Measurements from ENCODE around the gene KLRB1. TPM values are rescaled to one million over a fixed set of nuclear protein-coding genes. Genes with fewer than 3 reads are reported as not detected.
"Not testable (repeated sequence)": the region's sequence is repeated elsewhere in the genome, so short reads cannot be mapped to it uniquely, and the experiment has no call there.

The KLRB1 gene
- total RNA-seq, 4 donors from 2014 or later: 1.2 to 5.2 TPM; not detected in 2

DNA sequence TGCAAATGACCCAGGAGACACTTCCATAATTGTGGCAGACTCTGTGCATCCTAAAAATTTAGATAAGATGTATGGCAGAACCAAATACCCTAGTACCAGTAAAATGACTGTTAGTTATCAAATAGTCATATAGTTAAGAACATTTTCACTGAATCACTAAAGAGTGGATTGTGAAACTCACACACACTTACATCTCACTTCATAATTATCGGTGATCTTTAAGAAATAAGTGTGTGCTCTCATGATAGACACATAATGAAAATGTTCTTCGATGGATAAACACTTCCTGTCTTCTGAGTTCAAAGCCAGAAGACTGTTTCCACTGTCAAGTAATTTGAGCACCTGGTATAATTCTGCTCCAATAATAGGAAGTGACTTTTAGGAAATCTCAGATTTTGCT is 19.1 kb upstream of the KLRB1 start:
- H3K4me3 ChIP-seq: no peak overlapping the region
- no peak overlapping the region for H3K27ac ChIP-seq
- no peaks in the 10 kb centered on the region for H3K4me1 ChIP-seq
- H3K27me3 ChIP-seq: no peaks in the 10 kb centered on the region
- DNase-seq: no peak
- WGBS, 2 donors (ENCODE audit: low coverage in 1 of 2): 68 to 69% methylated on average over 2 of the region's 2 CpGs
- intact Hi-C loops (cut with DNase I; ENCODE audit: low total_unique reads) (no loop called here), in situ Hi-C loops (cut with MboI; ENCODE audit: low pct_ligation_motif_present in 1 of 4, low pct_unique_long_range_greater_than_20kb in 1 of 4, low sequenced_read_pairs in 3 of 4) (no loop called here)
- TF ChIP-seq POLR2A (IDR thresholded peaks at IDR 0.05) (no peak), EP300 (IDR thresholded peaks at IDR 0.05; ENCODE audit: low read depth) (no peak), POLR2AphosphoS5 (IDR thresholded peaks at IDR 0.05) (no peak)
- TF ChIP-seq, protein P1, sequence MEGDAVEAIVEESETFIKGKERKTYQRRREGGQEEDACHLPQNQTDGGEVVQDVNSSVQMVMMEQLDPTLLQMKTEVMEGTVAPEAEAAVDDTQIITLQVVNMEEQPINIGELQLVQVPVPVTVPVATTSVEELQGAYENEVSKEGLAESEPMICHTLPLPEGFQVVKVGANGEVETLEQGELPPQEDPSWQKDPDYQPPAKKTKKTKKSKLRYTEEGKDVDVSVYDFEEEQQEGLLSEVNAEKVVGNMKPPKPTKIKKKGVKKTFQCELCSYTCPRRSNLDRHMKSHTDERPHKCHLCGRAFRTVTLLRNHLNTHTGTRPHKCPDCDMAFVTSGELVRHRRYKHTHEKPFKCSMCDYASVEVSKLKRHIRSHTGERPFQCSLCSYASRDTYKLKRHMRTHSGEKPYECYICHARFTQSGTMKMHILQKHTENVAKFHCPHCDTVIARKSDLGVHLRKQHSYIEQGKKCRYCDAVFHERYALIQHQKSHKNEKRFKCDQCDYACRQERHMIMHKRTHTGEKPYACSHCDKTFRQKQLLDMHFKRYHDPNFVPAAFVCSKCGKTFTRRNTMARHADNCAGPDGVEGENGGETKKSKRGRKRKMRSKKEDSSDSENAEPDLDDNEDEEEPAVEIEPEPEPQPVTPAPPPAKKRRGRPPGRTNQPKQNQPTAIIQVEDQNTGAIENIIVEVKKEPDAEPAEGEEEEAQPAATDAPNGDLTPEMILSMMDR (IDR thresholded peaks at IDR 0.05): no peak
- no peaks in the 10 kb centered on the region for H3K36me3 ChIP-seq
- no peaks in the 10 kb centered on the region for H3K9me3 ChIP-seq

DNA sequence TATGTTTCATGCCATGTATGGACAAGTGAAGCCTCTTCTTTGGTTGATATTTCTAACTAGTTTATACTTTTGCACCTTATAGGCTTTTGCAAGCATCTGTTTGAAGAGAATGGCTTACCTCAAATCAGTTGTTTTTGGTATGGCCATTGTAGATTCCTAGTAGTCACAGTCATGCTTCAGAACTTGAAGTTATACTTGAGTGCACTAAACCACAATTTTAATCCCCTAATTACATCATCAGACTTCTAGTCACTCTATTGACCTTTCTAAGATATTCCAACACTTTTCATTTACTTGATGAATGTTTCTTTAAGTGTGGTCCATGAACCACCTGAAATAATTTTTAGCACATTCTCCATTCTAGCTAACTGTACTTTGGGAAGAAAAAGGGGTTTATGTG is 18.6 kb upstream of the KLRB1 start:
- in situ Hi-C loops (cut with MboI; ENCODE audit: low pct_ligation_motif_present in 1 of 4, low pct_unique_long_range_greater_than_20kb in 1 of 4, low sequenced_read_pairs in 3 of 4): no loop called here
- H3K4me1 ChIP-seq: no peaks in the 10 kb centered on the region

DNA sequence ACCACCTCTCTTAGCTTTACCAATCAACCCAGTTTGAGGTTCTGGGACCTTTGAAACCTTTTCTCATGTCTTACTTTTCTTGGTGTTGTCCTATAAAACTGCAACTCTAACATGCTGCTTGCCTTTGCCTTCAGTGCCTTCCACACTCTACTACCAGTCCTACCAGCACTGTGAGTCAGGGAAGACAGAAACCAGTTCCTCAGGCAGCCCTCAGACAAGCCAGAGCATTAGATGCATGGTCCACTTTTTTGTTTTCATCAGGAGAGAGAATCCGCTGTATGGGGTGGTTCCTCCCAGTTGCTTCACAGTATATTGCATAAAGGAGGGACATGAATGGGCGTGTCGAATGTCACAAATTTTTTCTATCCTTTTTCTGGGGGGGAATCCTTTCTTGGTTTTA is 17.3 kb upstream of the KLRB1 start:
- in situ Hi-C loops (cut with MboI; ENCODE audit: low pct_ligation_motif_present in 1 of 4, low pct_unique_long_range_greater_than_20kb in 1 of 4, low sequenced_read_pairs in 3 of 4): no loop called here
- H3K4me3 ChIP-seq: no peak overlapping the region
- no peak overlapping the region for H3K27ac ChIP-seq
- TF ChIP-seq EP300 (IDR thresholded peaks at IDR 0.05; ENCODE audit: low read depth): no peak
- no peak for TF ChIP-seq POLR2AphosphoS5 (IDR thresholded peaks at IDR 0.05)
- no peak for TF ChIP-seq POLR2A (IDR thresholded peaks at IDR 0.05)
- TF ChIP-seq, protein P1 (IDR thresholded peaks at IDR 0.05): no peak
- no peaks in the 10 kb centered on the region for H3K27me3 ChIP-seq
- no peaks in the 10 kb centered on the region for H3K4me1 ChIP-seq
- intact Hi-C loops (cut with DNase I; ENCODE audit: low total_unique reads): no loop called here
- H3K36me3 ChIP-seq: no peaks in the 10 kb centered on the region
- 100% methylated on average over 1 to 3 of the region's 3 CpGs for WGBS, 2 donors (ENCODE audit: low coverage in 1 of 2)
- H3K9me3 ChIP-seq: no peaks in the 10 kb centered on the region
- DNase-seq: no peak

More for the DNA sequence above, 18.6 kb upstream of the KLRB1 start:
- H3K36me3 ChIP-seq: no peaks in the 10 kb centered on the region
- no peak for TF ChIP-seq POLR2AphosphoS5 (IDR thresholded peaks at IDR 0.05)
- no peak for TF ChIP-seq EP300 (IDR thresholded peaks at IDR 0.05; ENCODE audit: low read depth)
- TF ChIP-seq, protein P1 (IDR thresholded peaks at IDR 0.05): no peak
- no peak for TF ChIP-seq POLR2A (IDR thresholded peaks at IDR 0.05)
- no peak for DNase-seq
- H3K27ac ChIP-seq: no peak overlapping the region
- H3K4me3 ChIP-seq: no peak overlapping the region
- H3K9me3 ChIP-seq: no peaks in the 10 kb centered on the region
- intact Hi-C loops (cut with DNase I; ENCODE audit: low total_unique reads): no loop called here
- H3K27me3 ChIP-seq: no peaks in the 10 kb centered on the region

DNA sequence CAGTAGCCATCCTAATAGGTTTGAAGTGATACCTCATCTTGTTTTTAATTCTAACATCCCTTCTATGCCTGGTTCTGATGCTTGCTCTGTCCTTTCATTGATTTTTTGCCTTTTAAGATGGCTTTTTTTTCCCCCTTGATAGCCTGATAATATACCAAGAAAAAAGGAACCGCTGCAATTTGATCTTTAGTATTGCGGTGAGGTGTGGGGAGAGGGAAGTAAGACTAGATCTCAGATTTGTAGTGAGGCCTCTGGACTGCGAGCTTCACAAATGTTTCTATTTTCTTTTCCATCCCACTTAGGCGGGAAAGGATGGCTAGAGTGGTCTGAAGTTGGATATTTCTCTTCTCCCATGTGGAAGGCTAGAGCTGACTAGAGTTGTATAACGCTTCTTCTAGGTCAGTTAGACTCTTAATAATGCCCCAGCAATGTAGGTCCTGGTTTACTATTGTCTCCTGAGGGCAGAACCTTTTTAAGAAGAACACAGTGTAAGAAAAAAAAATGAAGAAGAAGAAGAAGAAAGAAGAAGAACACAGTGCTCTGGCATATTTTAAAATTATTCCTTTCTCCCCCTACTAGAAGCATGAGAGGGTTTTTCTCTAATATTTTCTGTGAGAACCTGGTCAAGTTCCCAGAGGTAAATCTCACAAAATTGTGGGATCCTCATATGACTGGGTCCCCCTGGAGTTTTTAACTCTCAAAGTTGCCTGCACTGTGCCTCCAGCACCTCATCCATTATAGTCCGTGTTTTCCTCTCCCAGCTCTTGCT is 11.9 kb upstream of the KLRB1 start:
- H3K4me3 ChIP-seq: no peak overlapping the region
- in situ Hi-C loops (cut with MboI; ENCODE audit: low pct_ligation_motif_present in 1 of 4, low pct_unique_long_range_greater_than_20kb in 1 of 4, low sequenced_read_pairs in 3 of 4): loop anchor here in 1 of 4 donors (25.0 kb wide), 1 partner anchor 282 kb away; no protein-coding TSS in a partner anchor
- H3K9me3 ChIP-seq: peaks cover 0 to 3% of the 10 kb centered on the region in 2 donors
- intact Hi-C loops (cut with DNase I; ENCODE audit: low total_unique reads): no loop called here
- no peaks in the 10 kb centered on the region for H3K36me3 ChIP-seq
- no peak for DNase-seq
- 91 to 94% methylated on average over 5 to 6 of the region's 6 CpGs for WGBS, 2 donors (ENCODE audit: low coverage in 1 of 2)
- no peaks in the 10 kb centered on the region for H3K27me3 ChIP-seq
- H3K4me1 ChIP-seq: no peaks in the 10 kb centered on the region
- H3K27ac ChIP-seq: no peak overlapping the region
- TF ChIP-seq, protein P1 (IDR thresholded peaks at IDR 0.05): no peak
- TF ChIP-seq POLR2AphosphoS5 (IDR thresholded peaks at IDR 0.05): no peak

DNA sequence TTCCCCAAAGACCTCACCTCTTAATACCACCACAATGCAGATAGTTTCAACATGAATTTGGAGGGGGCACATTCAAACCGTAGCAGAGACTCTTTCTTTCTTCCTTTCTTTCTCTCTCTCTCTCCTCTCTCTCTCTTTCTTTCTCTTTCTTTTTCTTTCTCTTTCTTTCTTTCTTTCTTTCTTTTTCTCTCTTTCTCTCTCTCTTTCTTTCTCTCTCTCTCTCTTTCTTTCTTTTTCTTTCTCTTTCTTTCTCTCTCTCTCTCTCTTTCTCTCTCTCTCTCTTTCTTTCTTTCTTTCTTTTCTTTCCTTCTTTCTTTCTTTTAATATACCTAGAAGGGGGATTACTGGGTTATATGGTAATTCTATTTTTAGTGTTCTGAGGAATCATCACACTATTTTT is 11.2 kb upstream of the KLRB1 start:
- in situ Hi-C loops (cut with MboI; ENCODE audit: low pct_ligation_motif_present in 1 of 4, low pct_unique_long_range_greater_than_20kb in 1 of 4, low sequenced_read_pairs in 3 of 4): loop anchor here in 1 of 4 donors (25.0 kb wide), 1 partner anchor 282 kb away; no protein-coding TSS in a partner anchor
- H3K9me3 ChIP-seq; H3K27me3 ChIP-seq; DNase-seq; H3K4me1 ChIP-seq; H3K27ac ChIP-seq; H3K36me3 ChIP-seq; H3K4me3 ChIP-seq; intact Hi-C loops (cut with DNase I; ENCODE audit: low total_unique reads): not testable (repeated sequence)
- WGBS, 2 donors (ENCODE audit: low coverage in 1 of 2): 73 to 100% methylated on average over 1 of the region's 1 CpG
